Caco-2 (cell line): ENCODE measurements around the gene KLK14. TPM values are rescaled to one million over a fixed set of nuclear protein-coding genes. Genes with fewer than 3 reads are reported as not detected.

Source experiments
- BruUV-seq: library from RNA; stranded (reverse); fragments of 400-500 nt; replicated peaks from 2 replicates; lab custom pipeline; 2021; lab: Mats Ljungman, UMichigan
- CTCF ChIA-PET: fragments of 300-600 bp; sonication (Branson Sonifier 250); formaldehyde crosslinking; loops from one replicate; lab custom pipeline; 2022; ENCODE audit warnings: antibody characterized with exemption; lab: Charles Lee
- POLR2A ChIA-PET: fragments of 300-600 bp; sonication (Branson Sonifier 250); formaldehyde crosslinking; loops from one replicate; lab custom pipeline; 2022; ENCODE audit warnings: antibody characterized with exemption; lab: Charles Lee
- DNase-seq, 2 experiments: peaks; one replicate each; pipeline versions ENCODE4 v3.0.0 to v3.0.0-alpha.2; 2020 to 2022
- H3K27me3 ChIP-seq: replicated peaks from 2 replicates; pipeline ENCODE4 v1.6.0; 2011; ENCODE audit warnings: low read length; ENCODE audit not compliant: control insufficient read depth, insufficient read depth
- H3K36me3 ChIP-seq: 2 replicates; pipeline ENCODE4 v1.5.1; 2011; ENCODE audit warnings: low read length; ENCODE audit not compliant: control insufficient read depth, insufficient read depth
- H3K4me1 ChIP-seq: fragments of 250-450 bp; sonication (Bioruptor Pico); 2 replicates; pipeline ENCODE4 v1.5.1; 2020; ENCODE audit warnings: mild to moderate bottlenecking
- H3K4me3 ChIP-seq: 2 replicates; pipeline ENCODE4 v1.5.1; 2011; ENCODE audit warnings: low read depth, mild to moderate bottlenecking, control low read depth, low read length
- H3K9me3 ChIP-seq: fragments of 250-450 bp; sonication (Bioruptor Pico); 2 replicates; pipeline ENCODE4 v1.5.1; 2020; ENCODE audit warnings: mild to moderate bottlenecking, moderate library complexity
- H3K27ac Mint-ChIP-seq: one replicate; pipeline ENCODE4 v1.8.0; 2022; ENCODE audit warnings: mixed read lengths; ENCODE audit not compliant: unreplicated experiment
- H3K27me3 Mint-ChIP-seq: one replicate; pipeline ENCODE4 v1.8.0; 2022; ENCODE audit warnings: mixed read lengths; ENCODE audit not compliant: insufficient read depth, unreplicated experiment
- H3K36me3 Mint-ChIP-seq: one replicate; pipeline ENCODE4 v1.8.0; 2022; ENCODE audit warnings: mild to moderate bottlenecking, mixed read lengths; ENCODE audit not compliant: insufficient read depth, unreplicated experiment
- H3K4me1 Mint-ChIP-seq: one replicate; pipeline ENCODE4 v1.8.0; 2022; ENCODE audit warnings: low read depth, mixed read lengths; ENCODE audit not compliant: unreplicated experiment
- H3K4me3 Mint-ChIP-seq: one replicate; pipeline ENCODE4 v1.8.0; 2022; ENCODE audit warnings: mild to moderate bottlenecking, moderate library complexity, mixed read lengths; ENCODE audit not compliant: unreplicated experiment
- H3K9me3 Mint-ChIP-seq: one replicate; pipeline ENCODE4 v1.8.0; 2022; ENCODE audit warnings: mixed read lengths; ENCODE audit not compliant: unreplicated experiment
- CTCF ChIP-seq, 2 experiments: fragments of 200-600 bp in 1 of 2; IDR thresholded peaks; 1 replicate in 1 of 2; 2 replicates in 1 of 2; pipeline versions ENCODE4 v1.5.1 to v1.8.0; 2011 to 2022; ENCODE audit warnings: antibody characterized with exemption in 1 of 2, control low read depth in 1 of 2, inconsistent platforms in 1 of 2, low read depth in 1 of 2, low read length in 1 of 2, mild to moderate bottlenecking in 1 of 2, moderate library complexity in 1 of 2; ENCODE audit not compliant: insufficient read depth in 1 of 2, severe bottlenecking in 1 of 2, unreplicated experiment in 1 of 2
- intact Hi-C: fragments of 100-400 bp; cut with micrococcal nuclease; formaldehyde crosslinking; loops from one replicate; pipeline ENCODE4 v1.10.0; 2022; ENCODE audit not compliant: unreplicated experiment
- total RNA-seq: library from RNA; stranded (reverse); gene quantifications from 2 replicates; pipeline ENCODE4 v1.2.3, GENCODE V29; 2022

KLK14 gene
- total RNA-seq, 1 experiment from 2014 or later: not detected

DNA sequence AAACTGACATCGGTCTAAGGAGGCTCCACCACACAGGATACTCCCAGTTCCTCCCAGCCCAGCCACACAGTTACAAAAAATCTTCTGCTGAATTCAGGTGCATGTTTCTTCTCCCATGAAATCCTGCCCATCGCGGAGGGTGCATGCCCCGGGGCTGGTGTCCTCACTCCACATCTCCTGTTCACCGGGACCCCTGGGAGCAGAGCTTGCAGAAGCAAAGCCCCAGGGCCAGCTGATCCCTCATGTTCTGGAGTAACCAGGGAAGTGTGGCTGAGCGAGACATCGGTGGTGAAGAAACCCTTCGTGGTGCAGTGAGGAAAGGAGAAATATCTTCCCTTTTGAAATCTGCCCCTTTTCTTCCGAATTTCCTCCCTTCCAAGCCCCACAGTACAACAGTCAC, 41.1 kb upstream of the KLK14 start:
- Mint-ChIP-seq H3K4me3 (no peak overlapping the region), H3K27me3 (peaks cover 12% of the 10 kb centered on the region), H3K36me3 (no peaks in the 10 kb centered on the region), H3K27ac (no peak overlapping the region), H3K4me1 (peaks cover 5% of the 10 kb centered on the region), H3K9me3 (no peaks in the 10 kb centered on the region)
- BruUV-seq: no TSS peak
- no peaks in the 10 kb centered on the region for H3K27me3 ChIP-seq
- intact Hi-C loops: no loop called here
- H3K4me1 ChIP-seq: no peaks in the 10 kb centered on the region; the same call in 1 of the 2 replicates
- ChIA-PET CTCF (no interaction called here), POLR2A (no interaction called here)
- H3K4me3 ChIP-seq: no peak overlapping the region
- no peaks in the 10 kb centered on the region for H3K36me3 ChIP-seq
- DNase-seq: no peak
- no peak for TF ChIP-seq CTCF (IDR thresholded peaks at IDR 0.05; ENCODE audit: insufficient read depth in 1 of 2, low read depth in 1 of 2, low read length in 1 of 2, severe bottlenecking in 1 of 2, unreplicated experiment in 1 of 2)
- H3K9me3 ChIP-seq: no peaks in the 10 kb centered on the region

GRCh38 chr19:51123381-51123800, 40.7 kb upstream of the KLK14 start:
- Histone ChIP-seq H3K9me3 (no peaks in the 10 kb centered on the region), H3K4me3 (no peak overlapping the region), H3K27me3 (no peaks in the 10 kb centered on the region), H3K4me1 (no peaks in the 10 kb centered on the region), H3K36me3 (no peaks in the 10 kb centered on the region)
- peaks cover 1% of the 10 kb centered on the region for H3K4me1 Mint-ChIP-seq
- no peak overlapping the region for H3K27ac Mint-ChIP-seq
- no peak overlapping the region for H3K4me3 Mint-ChIP-seq
- no TSS peak for BruUV-seq
- no peaks in the 10 kb centered on the region for H3K9me3 Mint-ChIP-seq
- CTCF ChIA-PET: no interaction called here
- H3K27me3 Mint-ChIP-seq: peaks cover 8% of the 10 kb centered on the region
- no peak for TF ChIP-seq CTCF (IDR thresholded peaks at IDR 0.05; ENCODE audit: insufficient read depth in 1 of 2, low read depth in 1 of 2, low read length in 1 of 2, severe bottlenecking in 1 of 2, unreplicated experiment in 1 of 2)
- intact Hi-C loops: no loop called here
- POLR2A ChIA-PET: no interaction called here
- no peaks in the 10 kb centered on the region for H3K36me3 Mint-ChIP-seq
- no peak for DNase-seq

DNA sequence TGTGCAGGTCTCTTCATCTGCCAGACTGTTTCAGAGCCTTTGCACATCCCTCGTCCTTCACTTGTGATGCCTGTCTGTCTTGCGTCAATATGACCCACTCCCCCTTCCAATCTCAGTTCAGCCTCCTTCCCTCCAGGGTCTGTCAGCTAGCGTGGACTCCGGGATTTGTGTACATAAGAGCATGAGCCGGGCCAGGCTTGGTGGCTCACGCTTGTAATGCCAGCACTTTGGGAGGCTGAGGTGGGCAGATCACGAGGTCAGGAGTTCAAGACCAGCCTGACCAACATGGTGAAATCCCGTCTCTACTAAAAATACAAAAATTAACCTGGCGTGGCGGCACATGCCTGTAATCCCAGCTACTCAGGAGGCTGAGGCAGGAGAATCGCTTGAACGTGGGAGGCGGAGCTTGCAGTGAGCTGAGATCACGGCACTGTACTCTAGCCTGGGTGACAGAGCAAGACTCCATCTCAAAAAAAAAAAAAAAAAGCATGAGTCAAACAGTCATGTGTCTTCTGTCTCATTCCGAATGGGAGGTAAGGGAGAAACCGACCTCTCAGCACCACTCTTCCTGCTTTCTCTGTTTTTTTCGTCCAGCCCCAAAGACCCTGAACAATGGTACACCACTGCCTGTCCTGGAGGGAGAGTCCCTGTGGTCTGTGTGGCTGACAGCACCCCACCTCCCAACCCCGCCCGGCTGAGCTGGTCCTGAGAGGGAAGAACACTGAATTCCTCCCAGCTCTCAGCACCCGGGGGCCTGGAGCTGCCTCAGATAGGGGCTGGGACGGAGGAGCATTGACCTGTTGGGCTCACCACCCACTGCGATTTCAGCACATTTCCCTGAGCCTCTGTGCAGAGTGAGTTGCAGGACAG, 39.7 kb upstream of the KLK14 start:
- DNase-seq: no peak
- ChIA-PET CTCF (no interaction called here), POLR2A (no interaction called here)
- Mint-ChIP-seq H3K4me3 (no peak overlapping the region), H3K36me3 (no peaks in the 10 kb centered on the region), H3K9me3 (no peaks in the 10 kb centered on the region), H3K27ac (no peak overlapping the region), H3K4me1 (no peaks in the 10 kb centered on the region), H3K27me3 (peaks cover 8% of the 10 kb centered on the region)
- Histone ChIP-seq H3K9me3 (no peaks in the 10 kb centered on the region), H3K4me3 (no peak overlapping the region), H3K27me3 (no peaks in the 10 kb centered on the region), H3K4me1 (no peaks in the 10 kb centered on the region), H3K36me3 (no peaks in the 10 kb centered on the region)
- no TSS peak for BruUV-seq
- TF ChIP-seq CTCF (IDR thresholded peaks at IDR 0.05; ENCODE audit: insufficient read depth in 1 of 2, low read depth in 1 of 2, low read length in 1 of 2, severe bottlenecking in 1 of 2, unreplicated experiment in 1 of 2): no peak
- intact Hi-C loops: no loop called here
